Effector CD8-positive, alpha-beta T cell (primary cell): ENCODE measurements around the gene ZNF462.

Experiments
- DNase-seq: peaks from one replicate; lab custom pipeline; 2025; lab: John Stamatoyannopoulos, UW

ZNF462 gene

DNA sequence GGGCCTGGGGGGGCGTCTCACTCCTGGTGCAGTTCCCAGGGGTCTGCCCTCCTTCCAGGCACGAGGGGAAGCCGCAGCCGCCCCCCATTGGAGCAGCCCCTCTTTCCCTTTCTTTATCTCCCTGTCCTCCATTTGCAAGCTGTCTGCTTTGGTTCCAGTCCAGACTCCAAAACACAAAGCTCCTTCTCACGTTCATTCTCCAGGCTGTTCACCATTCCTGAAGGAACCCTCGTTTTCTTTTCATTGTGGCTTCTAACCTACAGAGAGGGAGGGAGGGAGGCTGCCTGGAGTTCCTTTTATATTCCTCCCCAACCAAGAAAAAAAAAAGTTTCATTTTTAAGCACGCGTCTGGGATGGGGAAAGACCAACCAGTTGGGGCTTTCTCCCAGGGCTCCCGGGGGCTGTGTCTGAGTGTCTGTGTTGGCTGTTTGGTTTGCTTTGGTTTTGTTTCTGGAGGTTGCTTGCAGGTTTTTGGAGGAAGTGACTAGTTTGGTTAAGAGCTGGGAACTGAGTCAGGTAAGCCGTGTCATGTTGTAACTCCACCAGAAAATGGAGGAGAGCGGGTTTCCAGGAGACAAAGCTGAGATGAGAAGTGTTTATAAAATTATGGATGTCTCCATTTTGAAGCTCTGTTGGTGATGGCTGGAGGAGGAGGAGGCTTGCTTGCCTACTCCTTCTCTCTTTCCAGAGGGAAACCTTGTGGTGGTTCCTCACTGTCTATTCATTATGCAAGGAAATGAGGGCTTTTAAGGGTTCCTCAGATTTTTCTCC, 1.6 kb downstream of the ZNF462 start:
- DNase-seq: no peak

- no peak for DNase-seq
Observed at GRCh38 chr9:106866243-106866642, 3.3 kb downstream of the ZNF462 start.

- no peak for DNase-seq
Observed at GRCh38 chr9:106867286-106867685, 4.3 kb downstream of the ZNF462 start.

- no peak for DNase-seq
Observed at GRCh38 chr9:106868087-106868486, 5.1 kb downstream of the ZNF462 start.

- DNase-seq: no peak
Observed at GRCh38 chr9:106868565-106868964, 5.6 kb downstream of the ZNF462 start.

DNA sequence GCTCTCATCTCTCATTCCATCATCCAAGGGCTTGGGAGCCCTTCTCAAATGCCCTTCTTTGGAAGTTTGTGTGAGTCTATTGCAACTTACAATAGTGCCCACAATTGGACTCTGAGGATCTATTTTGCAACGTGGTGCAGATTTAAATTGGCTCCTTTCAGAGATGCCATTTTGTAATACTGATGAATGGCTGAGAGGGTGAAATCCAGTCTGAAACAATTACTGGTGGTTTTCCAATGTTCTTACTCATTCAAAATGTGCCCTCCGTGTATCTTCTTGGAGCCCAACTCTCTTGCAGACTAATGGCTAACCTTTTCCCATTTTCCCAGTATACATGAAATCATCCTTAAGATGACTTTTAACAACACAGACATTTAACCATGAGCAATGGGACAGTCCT, 6.1 kb downstream of the ZNF462 start:
- no peak for DNase-seq

GRCh38 chr9:106869458-106869857, 6.5 kb downstream of the ZNF462 start:
- no peak for DNase-seq

GRCh38 chr9:106872641-106873040, 9.7 kb downstream of the ZNF462 start:
- DNase-seq: no peak

DNA sequence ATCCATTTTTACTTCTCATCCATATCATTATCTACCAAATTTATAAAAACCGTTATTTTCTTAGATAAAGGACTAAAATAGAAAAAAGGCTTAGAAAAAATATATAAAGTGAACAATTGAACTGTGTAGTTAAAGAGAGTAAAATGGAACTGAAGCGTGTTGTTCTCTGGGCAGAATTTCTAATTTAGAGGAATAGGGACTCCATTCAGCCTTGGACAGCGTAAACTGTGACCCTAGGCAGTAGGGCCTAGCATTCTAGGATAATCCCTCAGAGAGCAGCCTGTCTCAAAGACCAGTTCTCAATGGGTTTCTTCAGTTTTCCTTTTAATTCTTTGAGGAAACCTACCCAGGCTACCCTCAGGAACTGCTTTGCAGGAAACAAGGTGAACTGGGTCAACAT, 11.1 kb downstream of the ZNF462 start:
- DNase-seq: no peak

- DNase-seq: no peak
Observed at GRCh38 chr9:106874652-106875051, 11.7 kb downstream of the ZNF462 start.

DNA sequence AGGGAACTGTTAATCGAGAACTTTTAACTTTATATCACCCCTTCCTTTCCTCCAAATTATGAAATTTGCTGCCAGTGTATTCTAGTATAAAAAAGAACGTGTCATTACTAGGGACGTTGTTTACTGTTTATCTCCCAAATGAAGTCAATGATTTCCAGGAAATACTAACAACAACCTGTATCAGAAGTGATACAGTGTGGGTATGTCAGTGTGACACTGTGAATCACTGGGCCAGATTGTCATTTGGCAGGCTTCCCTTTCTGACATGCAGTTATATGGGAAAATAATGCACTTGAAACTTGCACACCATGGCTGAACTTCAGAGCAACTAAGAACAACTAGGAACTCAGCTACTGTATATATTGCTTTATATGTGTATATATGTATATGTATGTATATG, 12.6 kb downstream of the ZNF462 start:
- no peak for DNase-seq

DNA sequence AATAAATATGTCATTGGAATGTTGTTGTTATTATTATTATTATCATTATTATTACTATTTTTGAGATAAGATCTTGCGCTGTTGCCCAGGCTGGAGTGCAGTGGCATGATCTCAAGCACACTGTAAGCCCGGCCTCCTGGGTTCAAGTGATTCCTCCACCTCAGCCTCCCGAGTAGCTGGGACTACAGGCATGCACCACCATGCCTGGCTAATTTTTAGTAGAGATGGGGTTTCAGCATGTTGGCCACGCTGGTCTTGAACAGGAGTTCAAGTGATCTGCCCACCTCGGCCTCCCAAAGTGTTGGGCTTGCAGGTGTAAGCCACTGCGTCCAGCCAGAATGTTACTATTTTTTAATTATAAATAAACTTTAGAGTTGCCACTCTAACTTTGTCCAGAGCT, 14.4 kb downstream of the ZNF462 start:
- no peak for DNase-seq

GRCh38 chr9:106878081-106878837, 15.3 kb downstream of the ZNF462 start:
- DNase-seq: no peak

DNA sequence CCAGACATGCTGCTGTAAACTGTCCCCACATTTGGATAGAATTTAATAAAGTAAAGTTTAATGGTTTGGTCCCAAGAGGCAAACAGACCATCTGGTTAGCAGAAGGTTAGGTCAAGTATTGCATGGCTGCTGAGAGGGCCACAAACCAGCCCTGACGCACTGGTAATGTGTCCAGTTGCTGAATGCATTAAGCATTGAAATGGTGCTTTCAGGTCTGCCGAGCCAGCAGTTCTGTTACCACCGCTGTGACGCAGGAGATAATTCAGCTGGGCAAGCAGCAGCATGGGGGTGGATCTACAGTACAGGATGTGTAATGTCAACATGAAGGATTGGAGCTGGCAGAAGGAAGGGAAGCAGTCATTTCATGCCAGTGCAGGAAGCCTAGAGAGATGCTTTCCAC, 16.0 kb downstream of the ZNF462 start:
- no peak for DNase-seq

GRCh38 chr9:106879439-106879882, 16.5 kb downstream of the ZNF462 start:
- no peak for DNase-seq

GRCh38 chr9:106880081-106880480, 17.1 kb downstream of the ZNF462 start:
- DNase-seq: no peak

- no peak for DNase-seq
Observed at GRCh38 chr9:106880863-106881262, 17.9 kb downstream of the ZNF462 start.

DNA sequence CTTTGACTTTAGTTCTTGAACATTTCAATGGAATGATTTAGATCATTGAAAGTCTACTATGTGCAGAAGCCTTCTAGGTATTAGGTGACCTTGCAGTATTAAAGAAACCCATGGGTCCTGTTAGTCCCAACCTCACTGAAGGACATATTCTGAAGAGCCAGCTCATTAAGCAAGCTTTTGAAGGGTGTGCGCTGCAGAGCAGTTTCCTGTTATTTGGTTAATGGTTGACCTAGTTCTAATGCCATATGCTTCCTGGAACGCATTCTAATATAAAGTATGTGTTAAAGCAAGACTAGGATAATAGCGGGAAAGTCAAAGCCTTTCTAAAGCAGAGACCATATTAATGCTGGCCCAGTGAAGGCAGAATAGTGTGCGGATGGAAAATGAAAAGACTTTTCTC, 20.1 kb downstream of the ZNF462 start:
- no peak for DNase-seq

GRCh38 chr9:106883626-106884190, 20.7 kb downstream of the ZNF462 start:
- DNase-seq: no peak

- DNase-seq: no peak
Observed at GRCh38 chr9:106885451-106885850, 22.5 kb downstream of the ZNF462 start.

DNA sequence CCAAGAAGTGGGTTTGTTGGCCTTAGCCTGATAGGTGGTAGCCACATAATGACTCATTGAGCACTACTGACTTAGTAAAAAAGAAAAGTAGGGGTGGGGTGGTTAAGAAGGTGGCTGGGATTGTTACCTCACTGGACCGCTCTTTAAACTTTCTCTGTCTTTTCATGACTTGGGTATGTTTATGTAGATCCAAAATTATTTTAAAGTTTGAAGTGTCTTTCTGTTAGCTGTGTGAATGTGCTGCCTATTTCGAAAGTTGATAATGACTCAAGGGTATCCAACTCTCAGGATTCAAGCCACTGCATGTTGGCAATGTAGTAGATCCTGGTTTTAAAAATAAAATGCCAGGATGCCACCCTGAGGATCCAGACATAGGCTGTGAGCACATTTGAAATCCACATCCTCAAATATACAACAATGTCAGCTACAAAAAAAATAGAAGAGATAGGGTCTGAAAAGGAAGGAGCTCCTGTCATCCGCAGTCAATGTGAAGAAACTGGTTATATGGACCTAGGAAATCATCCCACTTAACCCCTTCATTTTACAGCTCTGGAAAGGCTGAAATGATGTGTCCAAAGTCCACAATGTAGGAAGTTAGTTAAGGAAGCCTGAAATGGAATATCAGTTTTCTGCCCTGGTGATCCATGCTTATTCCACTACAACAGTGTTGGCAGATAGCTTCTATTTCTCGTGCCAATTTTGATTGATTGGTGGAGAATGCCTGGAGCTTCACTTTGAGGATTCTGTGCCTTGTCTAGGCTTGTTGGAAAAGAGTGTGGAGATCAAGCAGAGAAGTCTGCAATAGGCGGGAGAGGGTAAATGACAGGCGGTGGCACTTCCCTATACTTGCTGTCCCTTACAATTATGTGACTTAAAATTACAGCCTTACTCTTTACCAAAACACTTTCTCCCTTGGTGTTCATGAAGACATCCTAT, 23.4 kb downstream of the ZNF462 start:
- DNase-seq: no peak

DNA sequence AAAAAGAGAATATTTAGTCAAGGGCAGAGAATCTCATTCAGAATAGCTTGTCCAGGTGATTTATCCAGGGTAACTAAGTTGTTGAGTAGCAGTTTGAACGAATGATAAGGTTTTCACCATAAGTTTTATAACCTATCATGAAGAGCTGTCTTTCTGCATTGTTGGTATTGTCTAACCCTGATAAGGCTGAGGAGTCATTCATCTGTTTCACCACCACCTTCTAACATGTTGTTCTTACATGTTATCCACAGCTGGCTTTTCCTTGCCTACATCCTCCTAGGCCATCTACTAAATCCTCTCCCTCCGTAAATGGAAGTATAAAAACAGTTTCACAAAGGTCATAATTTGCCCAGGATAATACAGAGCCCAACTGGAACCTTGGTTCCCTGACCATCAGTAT, 24.1 kb downstream of the ZNF462 start:
- no peak for DNase-seq
